Suprapubic skin (tissue), 4 donors: ENCODE data around the gene SCN1A. TPM values are rescaled to one million over a fixed set of nuclear protein-coding genes. Genes with fewer than 3 reads are reported as not detected.

ENCODE experiments used
- DNase-seq, 2 donors: peaks; one replicate each; pipeline ENCODE4 v3.0.0-alpha.2; 2019; ENCODE audit warnings: low spot score in 2 of 2
- H3K27ac ChIP-seq: fragments of 200-600 bp; sonication (generic); one replicate; pipeline ENCODE4 v1.5.1; 2019
- H3K27me3 ChIP-seq: fragments of 200-600 bp; sonication (generic); one replicate; pipeline ENCODE4 v1.5.1; 2019
- H3K36me3 ChIP-seq: fragments of 200-600 bp; sonication (generic); one replicate; pipeline ENCODE4 v1.5.1; 2019
- H3K4me1 ChIP-seq: fragments of 200-600 bp; sonication (generic); one replicate; pipeline ENCODE4 v1.5.1; 2019
- H3K4me3 ChIP-seq: fragments of 200-600 bp; sonication (generic); one replicate; pipeline ENCODE4 v1.5.1; 2019; ENCODE audit warnings: mild to moderate bottlenecking
- H3K9me3 ChIP-seq: fragments of 200-600 bp; sonication (generic); one replicate; pipeline ENCODE4 v1.5.1; 2019
- CTCF ChIP-seq, 2 donors: fragments of 200-600 bp in 1 of 2; fragments of 450-650 bp in 1 of 2; sonication (generic) in 1 of 2; IDR thresholded peaks; one replicate each; pipeline ENCODE4 v1.5.1; 2016 to 2019; ENCODE audit warnings: antibody characterized with exemption in 2 of 2, mild to moderate bottlenecking in 1 of 2, moderate library complexity in 1 of 2
- EP300 ChIP-seq: sonication (generic); formaldehyde crosslinking; IDR thresholded peaks from one replicate; pipeline ENCODE4 v1.6.1; 2017; ENCODE audit warnings: antibody characterized with exemption
- POLR2A ChIP-seq, 2 donors: fragments of 450-650 bp; IDR thresholded peaks; one replicate each; pipeline ENCODE4 v1.6.1; 2017; ENCODE audit warnings: antibody characterized with exemption in 2 of 2, mild to moderate bottlenecking in 2 of 2, moderate library complexity in 2 of 2
- POLR2AphosphoS5 ChIP-seq, 3 donors: sonication (generic); formaldehyde crosslinking; IDR thresholded peaks; one replicate each; pipeline ENCODE4 v1.6.1; 2017; ENCODE audit warnings: antibody characterized with exemption in 3 of 3
- WGBS: methylation state at CpG from one replicate; pipeline ENCODE4 v1.1.5; 2018; 5-methylcytosine and 5-hydroxymethylcytosine counted together
- total RNA-seq, 4 donors: library from RNA; depleted of rRNA; stranded (reverse); fragments of >200 nt; gene quantifications; one replicate each; pipeline ENCODE4 v1.1.0, GENCODE V29; 2016

The SCN1A gene
- total RNA-seq, 4 donors from 2014 or later = not detected

GRCh38 chr2:166092889-166093288 lies 34.9 kb downstream of the SCN1A start:
- TF ChIP-seq POLR2A (IDR thresholded peaks at IDR 0.05) (no peak), POLR2AphosphoS5 (IDR thresholded peaks at IDR 0.05) (no peak), EP300 (no peak), CTCF (IDR thresholded peaks at IDR 0.05) (no peak)
- Histone ChIP-seq H3K4me1 (no peaks in the 10 kb centered on the region), H3K9me3 (no peaks in the 10 kb centered on the region), H3K4me3 (no peak overlapping the region), H3K27ac (no peak overlapping the region), H3K36me3 (no peaks in the 10 kb centered on the region), H3K27me3 (no peaks in the 10 kb centered on the region)
- no peak for DNase-seq
- 84% methylated on average over 3 of the region's 3 CpGs for WGBS

- DNase-seq = no peak
- TF ChIP-seq POLR2AphosphoS5 (IDR thresholded peaks at IDR 0.05) (no peak), EP300 (no peak), CTCF (IDR thresholded peaks at IDR 0.05) (no peak), POLR2A (IDR thresholded peaks at IDR 0.05) (no peak)
- Histone ChIP-seq H3K36me3 (no peaks in the 10 kb centered on the region), H3K27me3 (no peaks in the 10 kb centered on the region), H3K4me1 (no peaks in the 10 kb centered on the region), H3K9me3 (no peaks in the 10 kb centered on the region), H3K27ac (no peak overlapping the region), H3K4me3 (no peak overlapping the region)
- WGBS = 61% methylated on average over 3 of the region's 3 CpGs
Measured at GRCh38 chr2:166091439-166091838, 36.4 kb downstream of the SCN1A start.

GRCh38 chr2:166090908-166091307 lies 36.9 kb downstream of the SCN1A start:
- Histone ChIP-seq H3K27ac (no peak overlapping the region), H3K9me3 (no peaks in the 10 kb centered on the region), H3K4me1 (no peaks in the 10 kb centered on the region), H3K36me3 (no peaks in the 10 kb centered on the region), H3K27me3 (no peaks in the 10 kb centered on the region), H3K4me3 (no peak overlapping the region)
- no peak for TF ChIP-seq EP300
- 57% methylated on average over 5 of the region's 5 CpGs for whole genome bisulfite sequencing
- DNase-seq = no peak

GRCh38 chr2:166090346-166090745 lies 37.5 kb downstream of the SCN1A start:
- Histone ChIP-seq H3K4me3 (no peak overlapping the region), H3K4me1 (no peaks in the 10 kb centered on the region), H3K27ac (no peak overlapping the region), H3K9me3 (no peaks in the 10 kb centered on the region), H3K36me3 (no peaks in the 10 kb centered on the region), H3K27me3 (no peaks in the 10 kb centered on the region)
- DNase-seq = no peak
- WGBS = 92% methylated on average over 2 of the region's 2 CpGs
- TF ChIP-seq EP300 = no peak
- no peak for TF ChIP-seq POLR2A (IDR thresholded peaks at IDR 0.05)
- TF ChIP-seq POLR2AphosphoS5 (IDR thresholded peaks at IDR 0.05) = no peak

- Histone ChIP-seq H3K27me3 (no peaks in the 10 kb centered on the region), H3K4me3 (no peak overlapping the region), H3K9me3 (no peaks in the 10 kb centered on the region), H3K36me3 (no peaks in the 10 kb centered on the region), H3K4me1 (no peaks in the 10 kb centered on the region), H3K27ac (no peak overlapping the region)
- TF ChIP-seq CTCF (IDR thresholded peaks at IDR 0.05) (no peak), POLR2A (IDR thresholded peaks at IDR 0.05) (no peak), POLR2AphosphoS5 (IDR thresholded peaks at IDR 0.05) (no peak), EP300 (no peak)
- no peak for DNase-seq
- WGBS = 88% methylated on average over 3 of the region's 3 CpGs
Measured at GRCh38 chr2:166088634-166089033, 39.2 kb downstream of the SCN1A start.

GRCh38 chr2:166084301-166084700 lies 43.5 kb downstream of the SCN1A start:
- no peaks in the 10 kb centered on the region for H3K27me3 ChIP-seq
- TF ChIP-seq CTCF (IDR thresholded peaks at IDR 0.05) (no peak), EP300 (no peak), POLR2A (IDR thresholded peaks at IDR 0.05) (no peak), POLR2AphosphoS5 (IDR thresholded peaks at IDR 0.05) (no peak)
- H3K36me3 ChIP-seq = no peaks in the 10 kb centered on the region
- no peaks in the 10 kb centered on the region for H3K4me1 ChIP-seq
- no peaks in the 10 kb centered on the region for H3K9me3 ChIP-seq
- H3K4me3 ChIP-seq = no peak overlapping the region
- H3K27ac ChIP-seq = no peak overlapping the region
- no peak for DNase-seq
